ENCODE data around the gene GPR132.
A peak's percentile ranks its signal among the peaks of the same experiment; 100 is the strongest.

The GPR132 gene

GRCh38 chr14:105069871-105070759 is 4.9 kb upstream of the GPR132 start:
- TF ChIP-seq CTCF (IDR thresholded peaks at IDR 0.05; ENCODE audit: insufficient read depth, low read depth, low read length, missing control alignments): no peak
- no peak for DNase-seq (ENCODE audit: low read depth)
- H3K4me3 ChIP-seq (ENCODE audit: low read length): no peak overlapping the region

GRCh38 chr14:105069522-105069870 is 4.3 kb upstream of the GPR132 start:
- no peak overlapping the region for H3K4me3 ChIP-seq (ENCODE audit: low read length)
- no peak for TF ChIP-seq CTCF (IDR thresholded peaks at IDR 0.05; ENCODE audit: insufficient read depth, low read depth, low read length, missing control alignments)
- no peak for DNase-seq (ENCODE audit: low read depth)

GRCh38 chr14:105068818-105069217 is 3.6 kb upstream of the GPR132 start:
- DNase-seq (ENCODE audit: low read depth): no peak
- no peak for TF ChIP-seq CTCF (IDR thresholded peaks at IDR 0.05; ENCODE audit: insufficient read depth, low read depth, low read length, missing control alignments)
- no peak overlapping the region for H3K4me3 ChIP-seq (ENCODE audit: low read length)

GRCh38 chr14:105067969-105068301 is 2.7 kb upstream of the GPR132 start:
- DNase-seq (ENCODE audit: low read depth): no peak
- TF ChIP-seq CTCF (IDR thresholded peaks at IDR 0.05; ENCODE audit: insufficient read depth, low read depth, low read length, missing control alignments): no peak

GRCh38 chr14:105067140-105067968 is 2.1 kb upstream of the GPR132 start:
- no peak overlapping the region for H3K4me3 ChIP-seq (ENCODE audit: low read length)
- no peak for TF ChIP-seq CTCF (IDR thresholded peaks at IDR 0.05; ENCODE audit: insufficient read depth, low read depth, low read length, missing control alignments)
- peak; percentile 57 for DNase-seq (ENCODE audit: low read depth)

More at GRCh38 chr14:105067969-105068301, 2.7 kb upstream of the GPR132 start:
- H3K4me3 ChIP-seq (ENCODE audit: low read length): no peak overlapping the region

GRCh38 chr14:105066240-105067071 is 1.2 kb upstream of the GPR132 start:
- H3K4me3 ChIP-seq (ENCODE audit: low read length): no peak overlapping the region
- TF ChIP-seq CTCF (IDR thresholded peaks at IDR 0.05; ENCODE audit: insufficient read depth, low read depth, low read length, missing control alignments): no peak
- DNase-seq (ENCODE audit: low read depth): no peak

Measured in epithelial cell of esophagus (primary cell).